Memory B cell (primary cell): ENCODE data around the gene STK25.

Experiments used
- ATAC-seq: fragments of 150-1000 bp; cut with Tn5 transposase; 2 replicates; pipeline ENCODE4 v1.10.0; 2021; ENCODE audit warnings: low read depth, mild to moderate bottlenecking, moderate library complexity
- DNase-seq, 2 donors: peaks; one replicate each; pipeline ENCODE4 v3.0.0; 2022; ENCODE audit warnings: low spot score in 2 of 2
- H3K27ac Mint-ChIP-seq: one replicate; pipeline ENCODE4 v1.8.0; 2022; ENCODE audit warnings: mild to moderate bottlenecking, moderate library complexity, mixed read lengths
- H3K27me3 Mint-ChIP-seq: one replicate; pipeline ENCODE4 v1.8.0; 2022; ENCODE audit warnings: mixed read lengths
- H3K36me3 Mint-ChIP-seq: one replicate; pipeline ENCODE4 v1.8.0; 2022; ENCODE audit warnings: mild to moderate bottlenecking, mixed read lengths
- H3K4me1 Mint-ChIP-seq: one replicate; pipeline ENCODE4 v1.8.0; 2022; ENCODE audit warnings: mixed read lengths
- H3K4me3 Mint-ChIP-seq: one replicate; pipeline ENCODE4 v1.8.0; 2022; ENCODE audit warnings: mild to moderate bottlenecking, moderate library complexity, mixed read lengths
- H3K9me3 Mint-ChIP-seq: one replicate; pipeline ENCODE4 v1.8.0; 2022; ENCODE audit warnings: mixed read lengths

STK25 gene

GRCh38 chr2:241485172-241485911 lies 23.0 kb downstream of the STK25 start:
- ATAC-seq: no peak
- no peak for DNase-seq
- no peaks in the 10 kb centered on the region for H3K27me3 Mint-ChIP-seq
- H3K36me3 Mint-ChIP-seq: peaks cover 18% of the 10 kb centered on the region
- H3K27ac Mint-ChIP-seq: peak overlapping the region; percentile 50
- no peak overlapping the region for H3K4me3 Mint-ChIP-seq
- H3K4me1 Mint-ChIP-seq: peaks cover 2% of the 10 kb centered on the region
- H3K9me3 Mint-ChIP-seq: no peaks in the 10 kb centered on the region

- H3K4me1 Mint-ChIP-seq: no peaks in the 10 kb centered on the region
- no peak overlapping the region for H3K4me3 Mint-ChIP-seq
- DNase-seq: no peak
- H3K36me3 Mint-ChIP-seq: peaks cover 24% of the 10 kb centered on the region
- H3K27ac Mint-ChIP-seq: no peak overlapping the region
- no peak for ATAC-seq
- H3K27me3 Mint-ChIP-seq: no peaks in the 10 kb centered on the region
- no peaks in the 10 kb centered on the region for H3K9me3 Mint-ChIP-seq
Observed at GRCh38 chr2:241483305-241483704, 25.1 kb downstream of the STK25 start.

GRCh38 chr2:241482126-241482955 lies 26.0 kb downstream of the STK25 start:
- H3K36me3 Mint-ChIP-seq: peaks cover 27% of the 10 kb centered on the region
- H3K4me1 Mint-ChIP-seq: no peaks in the 10 kb centered on the region
- DNase-seq (no peak), ATAC-seq (no peak)
- H3K9me3 Mint-ChIP-seq: no peaks in the 10 kb centered on the region
- H3K4me3 Mint-ChIP-seq: no peak overlapping the region
- H3K27ac Mint-ChIP-seq: no peak overlapping the region
- no peaks in the 10 kb centered on the region for H3K27me3 Mint-ChIP-seq

DNA sequence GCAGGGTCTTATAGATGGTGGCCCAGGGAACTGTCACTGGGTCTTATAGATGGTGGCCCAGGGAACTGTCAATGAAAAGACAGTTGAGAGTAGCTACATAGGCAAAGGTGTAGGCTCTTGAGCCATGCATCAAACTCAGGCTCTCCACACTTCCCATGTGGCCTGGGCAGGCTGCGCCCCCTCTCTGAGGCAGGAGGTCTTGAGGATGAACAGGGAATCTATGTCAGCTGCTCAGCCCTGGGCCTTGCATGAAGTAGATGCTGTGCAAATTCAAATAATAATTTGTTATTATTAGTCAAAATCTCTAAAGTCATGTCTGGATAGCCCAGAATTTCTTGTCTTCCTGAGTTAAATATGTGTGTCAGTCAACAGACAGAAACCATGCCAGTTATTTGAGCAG lies 26.7 kb downstream of the STK25 start:
- DNase-seq: no peak
- H3K27ac Mint-ChIP-seq: no peak overlapping the region
- no peak overlapping the region for H3K4me3 Mint-ChIP-seq
- H3K9me3 Mint-ChIP-seq: no peaks in the 10 kb centered on the region
- H3K27me3 Mint-ChIP-seq: no peaks in the 10 kb centered on the region
- no peak for ATAC-seq
- H3K36me3 Mint-ChIP-seq: peaks cover 24% of the 10 kb centered on the region
- no peaks in the 10 kb centered on the region for H3K4me1 Mint-ChIP-seq

DNA sequence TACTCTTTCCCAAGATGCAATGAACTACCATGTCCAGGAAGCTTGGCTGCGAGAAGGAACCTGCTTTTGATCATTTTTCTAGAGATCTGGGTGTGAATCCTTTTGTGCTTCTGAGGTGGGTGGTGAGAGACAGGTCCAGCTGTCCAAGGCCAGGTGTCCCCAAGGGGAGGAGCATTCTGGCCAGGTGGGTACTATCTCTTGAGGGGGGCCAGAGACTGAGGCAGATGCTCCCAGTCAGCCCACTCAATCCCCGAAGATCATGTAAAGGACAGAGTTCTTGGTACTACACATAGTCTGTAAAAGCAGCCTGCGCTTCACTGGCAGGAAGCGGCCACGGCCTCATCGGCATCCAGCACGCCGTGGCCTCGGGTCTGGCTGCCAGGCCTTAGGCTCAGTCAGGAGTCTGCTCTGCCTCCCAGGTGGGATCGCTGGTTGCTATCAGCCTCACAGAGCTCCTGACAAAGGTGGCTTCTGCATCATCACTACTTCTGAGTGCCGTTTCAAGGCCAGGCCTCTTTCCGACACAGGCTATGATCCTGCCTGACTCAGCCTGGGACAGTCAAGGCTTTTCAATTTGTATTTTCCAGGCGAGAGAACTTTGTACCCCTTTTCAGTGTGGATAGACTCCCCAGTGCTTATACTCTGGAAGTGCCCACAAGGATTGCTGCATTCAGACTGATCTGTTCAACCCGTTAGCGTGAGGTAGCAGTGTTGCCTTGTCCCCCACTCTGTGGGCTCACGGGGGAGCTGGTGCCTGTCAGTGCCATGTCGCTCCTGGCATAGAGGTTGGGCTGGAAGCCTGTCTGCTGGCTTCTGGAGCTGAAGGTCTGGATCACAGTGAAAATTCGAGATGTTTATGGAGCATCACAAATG lies 29.1 kb downstream of the STK25 start:
- Mint-ChIP-seq H3K4me3 (no peak overlapping the region), H3K27ac (no peak overlapping the region)

DNA sequence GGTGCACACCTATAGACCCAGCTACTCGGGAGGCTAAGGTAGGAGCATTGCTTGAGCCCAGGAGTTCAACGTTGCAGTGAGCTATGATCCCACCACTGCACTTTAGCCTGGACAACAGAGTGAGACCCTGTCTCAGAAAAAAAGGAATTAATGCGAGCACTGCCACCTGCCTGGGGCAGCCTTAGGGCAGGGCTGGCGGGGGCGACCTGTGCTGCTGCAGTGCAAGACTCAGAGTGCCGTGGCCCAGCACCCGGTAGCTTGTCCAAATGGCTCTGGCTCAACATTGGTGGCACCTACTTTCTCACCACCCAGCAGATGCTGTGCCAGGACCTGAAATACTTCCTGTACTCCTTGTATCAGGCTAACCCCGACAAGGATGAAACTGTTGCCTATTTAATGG lies 30.2 kb downstream of the STK25 start:
- H3K4me3 Mint-ChIP-seq: no peak overlapping the region
- ATAC-seq: no peak
- H3K36me3 Mint-ChIP-seq: peaks cover 12% of the 10 kb centered on the region
- no peaks in the 10 kb centered on the region for H3K27me3 Mint-ChIP-seq
- no peaks in the 10 kb centered on the region for H3K9me3 Mint-ChIP-seq
- no peak for DNase-seq
- no peaks in the 10 kb centered on the region for H3K4me1 Mint-ChIP-seq
- no peak overlapping the region for H3K27ac Mint-ChIP-seq

More for the DNA sequence above, 29.1 kb downstream of the STK25 start:
- H3K4me1 Mint-ChIP-seq: no peaks in the 10 kb centered on the region
- H3K9me3 Mint-ChIP-seq: no peaks in the 10 kb centered on the region
- ATAC-seq: no peak
- no peaks in the 10 kb centered on the region for H3K27me3 Mint-ChIP-seq
- H3K36me3 Mint-ChIP-seq: peaks cover 16% of the 10 kb centered on the region
- no peak for DNase-seq

DNA sequence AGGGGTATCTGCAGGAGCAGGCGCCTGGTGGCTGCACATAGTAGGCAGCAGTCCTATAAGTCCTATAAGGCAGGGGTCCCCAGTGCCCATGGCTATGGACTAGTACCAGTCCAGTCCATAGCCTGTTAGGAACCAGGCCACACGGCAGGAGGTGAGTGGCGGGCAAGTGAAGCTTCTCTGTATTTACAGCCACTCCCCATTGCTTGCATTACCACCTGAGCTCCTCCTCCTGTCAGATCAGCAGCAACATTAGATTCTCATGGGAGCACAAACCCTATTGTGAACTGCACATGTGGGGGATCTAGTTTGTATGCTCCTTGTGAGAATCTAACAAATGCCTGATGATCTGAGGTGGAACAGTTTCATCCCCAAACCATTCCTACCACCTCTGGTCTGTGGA lies 33.1 kb downstream of the STK25 start:
- peaks cover 20% of the 10 kb centered on the region for H3K36me3 Mint-ChIP-seq
- H3K27me3 Mint-ChIP-seq: no peaks in the 10 kb centered on the region
- no peak overlapping the region for H3K4me3 Mint-ChIP-seq
- DNase-seq: no peak
- no peak overlapping the region for H3K27ac Mint-ChIP-seq
- no peaks in the 10 kb centered on the region for H3K4me1 Mint-ChIP-seq
- H3K9me3 Mint-ChIP-seq: no peaks in the 10 kb centered on the region
- ATAC-seq: no peak

- Mint-ChIP-seq H3K4me1 (no peaks in the 10 kb centered on the region), H3K27ac (no peak overlapping the region), H3K4me3 (no peak overlapping the region), H3K9me3 (no peaks in the 10 kb centered on the region), H3K36me3 (peaks cover 17% of the 10 kb centered on the region), H3K27me3 (no peaks in the 10 kb centered on the region)
- DNase-seq (no peak), ATAC-seq (no peak)
Observed at GRCh38 chr2:241473399-241473798, 35.0 kb downstream of the STK25 start.

GRCh38 chr2:241469746-241470145 lies 38.6 kb downstream of the STK25 start:
- DNase-seq (no peak), ATAC-seq (no peak)
- Mint-ChIP-seq H3K4me1 (no peaks in the 10 kb centered on the region), H3K4me3 (no peak overlapping the region), H3K27ac (no peak overlapping the region), H3K36me3 (peaks cover 15% of the 10 kb centered on the region), H3K9me3 (no peaks in the 10 kb centered on the region), H3K27me3 (no peaks in the 10 kb centered on the region)

- no peak overlapping the region for H3K4me3 Mint-ChIP-seq
- peaks cover 14% of the 10 kb centered on the region for H3K36me3 Mint-ChIP-seq
- H3K9me3 Mint-ChIP-seq: no peaks in the 10 kb centered on the region
- no peaks in the 10 kb centered on the region for H3K27me3 Mint-ChIP-seq
- no peaks in the 10 kb centered on the region for H3K4me1 Mint-ChIP-seq
- ATAC-seq (no peak), DNase-seq (no peak)
- no peak overlapping the region for H3K27ac Mint-ChIP-seq
Observed at GRCh38 chr2:241468476-241468781, 40.0 kb downstream of the STK25 start.

GRCh38 chr2:241467777-241468475 lies 40.5 kb downstream of the STK25 start:
- Mint-ChIP-seq H3K36me3 (peaks cover 14% of the 10 kb centered on the region), H3K9me3 (no peaks in the 10 kb centered on the region), H3K4me1 (no peaks in the 10 kb centered on the region), H3K27me3 (no peaks in the 10 kb centered on the region), H3K4me3 (no peak overlapping the region), H3K27ac (no peak overlapping the region)
- no peak for ATAC-seq
- no peak for DNase-seq

- H3K36me3 Mint-ChIP-seq: peaks cover 10% of the 10 kb centered on the region
- H3K4me1 Mint-ChIP-seq: no peaks in the 10 kb centered on the region
- no peaks in the 10 kb centered on the region for H3K9me3 Mint-ChIP-seq
- H3K27me3 Mint-ChIP-seq: no peaks in the 10 kb centered on the region
- DNase-seq: no peak
- ATAC-seq: no peak
- H3K27ac Mint-ChIP-seq: no peak overlapping the region
- H3K4me3 Mint-ChIP-seq: no peak overlapping the region
Observed at GRCh38 chr2:241466230-241466629, 42.2 kb downstream of the STK25 start.

- Mint-ChIP-seq H3K36me3 (peaks cover 7% of the 10 kb centered on the region), H3K4me3 (no peak overlapping the region), H3K27me3 (no peaks in the 10 kb centered on the region), H3K9me3 (no peaks in the 10 kb centered on the region), H3K27ac (no peak overlapping the region), H3K4me1 (no peaks in the 10 kb centered on the region)
- DNase-seq: no peak
- ATAC-seq: no peak
Observed at GRCh38 chr2:241465543-241465942, 42.8 kb downstream of the STK25 start.
